HepG2 (cell line): ENCODE results near the gene XXYLT1. TPM values are rescaled to one million over a fixed set of nuclear protein-coding genes. Genes with fewer than 3 reads are reported as not detected.

ENCODE experiments used
- ATF4 ChIP-seq, 2 experiments: fragments of 450-650 bp in 1 of 2; sonication (generic) in 1 of 2; formaldehyde crosslinking; IDR thresholded peaks; 2 replicates each; pipeline versions ENCODE4 v1.5.0 to v1.8.0; 2020 to 2022; ENCODE audit warnings: mild to moderate bottlenecking in 1 of 2, missing genetic modification reagents in 1 of 2
- ATM ChIP-seq: fragments of 450-650 bp; IDR thresholded peaks from 2 replicates; pipeline ENCODE4 v1.7.1; 2017; ENCODE audit warnings: mild to moderate bottlenecking, borderline replicate concordance
- CBX5 ChIP-seq: sonication (generic); formaldehyde crosslinking; IDR thresholded peaks from 2 replicates; pipeline ENCODE4 v1.4.0; 2020; ENCODE audit warnings: missing genetic modification reagents, borderline replicate concordance
- CENPT ChIP-seq: sonication (generic); formaldehyde crosslinking; IDR thresholded peaks from 2 replicates; pipeline ENCODE4 v1.8.0; 2022; ENCODE audit warnings: low read depth, mild to moderate bottlenecking, moderate library complexity, missing genetic modification reagents
- HDAC6 ChIP-seq: fragments of 200-600 bp; sonication (generic); IDR thresholded peaks from 2 replicates; pipeline ENCODE4 v1.7.0; 2017; ENCODE audit warnings: mild to moderate bottlenecking, antibody characterized with exemption, low read length, low read depth
- HHEX ChIP-seq: IDR thresholded peaks from 2 replicates; pipeline ENCODE4 v1.6.1; 2016; ENCODE audit warnings: control low read depth
- HNF1B ChIP-seq: sonication (generic); formaldehyde crosslinking; IDR thresholded peaks from 2 replicates; pipeline ENCODE4 v1.5.1; 2020; ENCODE audit warnings: mild to moderate bottlenecking, moderate library complexity, missing genetic modification reagents
- HOXA9 ChIP-seq: sonication (generic); formaldehyde crosslinking; IDR thresholded peaks from 2 replicates; pipeline ENCODE4 v1.8.1; 2022; ENCODE audit warnings: missing genetic modification reagents, mild to moderate bottlenecking, moderate library complexity, borderline replicate concordance
- IKZF4 ChIP-seq: sonication (generic); formaldehyde crosslinking; IDR thresholded peaks from 2 replicates; pipeline ENCODE4 v1.5.1; 2020; ENCODE audit warnings: borderline replicate concordance, mild to moderate bottlenecking, low read depth, missing genetic modification reagents; ENCODE audit errors: not compliant biosample characterization
- MTA1 ChIP-seq: sonication (generic); formaldehyde crosslinking; IDR thresholded peaks from 2 replicates; pipeline ENCODE4 v1.4.0; 2020; ENCODE audit warnings: missing genetic modification reagents, mild to moderate bottlenecking, borderline replicate concordance
- RBM22 ChIP-seq: fragments of 200-400 bp; formaldehyde crosslinking; optimal IDR thresholded peaks from 2 replicates; pipeline ENCODE3; 2017; ENCODE audit warnings: mild to moderate bottlenecking, low read length, moderate library complexity
- SOX5 ChIP-seq: IDR thresholded peaks from 2 replicates; pipeline ENCODE4 v1.6.1; 2016; ENCODE audit warnings: borderline replicate concordance
- SRSF1 ChIP-seq: fragments of 200-400 bp; formaldehyde crosslinking; optimal IDR thresholded peaks from 2 replicates; pipeline ENCODE3; 2017; ENCODE audit warnings: mild to moderate bottlenecking, low read depth, low read length, moderate library complexity
- THRA ChIP-seq: sonication (generic); formaldehyde crosslinking; IDR thresholded peaks from 2 replicates; pipeline ENCODE4 v1.4.0; 2020; ENCODE audit warnings: missing genetic modification reagents, borderline replicate concordance
- ZBTB7B ChIP-seq: sonication (generic); formaldehyde crosslinking; IDR thresholded peaks from 2 replicates; pipeline ENCODE4 v1.4.0; 2020; ENCODE audit warnings: missing genetic modification reagents
- ZFP62 ChIP-seq: sonication (generic); formaldehyde crosslinking; IDR thresholded peaks from 2 replicates; pipeline ENCODE4 v1.4.0; 2020; ENCODE audit warnings: missing genetic modification reagents
- ZNF12 ChIP-seq: sonication (generic); formaldehyde crosslinking; IDR thresholded peaks from 2 replicates; pipeline ENCODE4 v1.5.0; 2020; ENCODE audit warnings: missing genetic modification reagents
- ZNF136 ChIP-seq: sonication (generic); formaldehyde crosslinking; IDR thresholded peaks from 2 replicates; pipeline ENCODE4 v1.8.1; 2022; ENCODE audit warnings: low read depth, mild to moderate bottlenecking, moderate library complexity, missing genetic modification reagents
- ZNF275 ChIP-seq: sonication (generic); formaldehyde crosslinking; IDR thresholded peaks from 2 replicates; pipeline ENCODE4 v1.8.0; 2022; ENCODE audit warnings: missing genetic modification reagents, mild to moderate bottlenecking, inconsistent platforms, borderline replicate concordance
- ZNF33B ChIP-seq: sonication (generic); formaldehyde crosslinking; IDR thresholded peaks from 2 replicates; pipeline ENCODE4 v1.5.1; 2020; ENCODE audit warnings: mild to moderate bottlenecking, missing genetic modification reagents
- ZNF343 ChIP-seq: sonication (generic); formaldehyde crosslinking; IDR thresholded peaks from 2 replicates; pipeline ENCODE4 v1.4.0; 2020; ENCODE audit warnings: mild to moderate bottlenecking, missing genetic modification reagents
- ZNF441 ChIP-seq: sonication (generic); formaldehyde crosslinking; IDR thresholded peaks from 2 replicates; pipeline ENCODE4 v1.7.0; 2021; ENCODE audit warnings: missing genetic modification reagents, borderline replicate concordance
- ZNF652 ChIP-seq: IDR thresholded peaks from 2 replicates; pipeline ENCODE4 v1.6.1; 2016; ENCODE audit warnings: low read depth, borderline replicate concordance
- ZNF816 ChIP-seq: sonication (generic); formaldehyde crosslinking; IDR thresholded peaks from 2 replicates; pipeline ENCODE4 v1.8.0; 2022; ENCODE audit warnings: missing genetic modification reagents, mild to moderate bottlenecking, borderline replicate concordance
- ZSCAN12 ChIP-seq: sonication (generic); formaldehyde crosslinking; IDR thresholded peaks from 2 replicates; pipeline ENCODE4 v1.9.0; 2021; ENCODE audit warnings: mild to moderate bottlenecking, missing genetic modification reagents
- polyA plus RNA-seq, 8 experiments: library from polyadenylated mRNA; depleted of rRNA in 3 of 8; stranded (reverse) in 7 of 8; unstranded in 1 of 8; fragments of >200 nt; fragmentation: Illumina TruSeq in 4 of 8; extraction: Trizol in 4 of 8; gene quantifications; 2 replicates each; pipeline versions ENCODE4 v1.2.1 to v1.2.3, GENCODE V29; 2011 to 2016; ENCODE audit warnings: low read depth in 4 of 8, missing spikeins in 1 of 8, mixed read lengths in 1 of 8; ENCODE audit not compliant: insufficient read depth in 1 of 8
- total RNA-seq, 5 experiments: library from RNA; depleted of rRNA; stranded (reverse); fragments of >200 nt; fragmentation: Illumina TruSeq; extraction: Trizol; gene quantifications; 2 replicates each; pipeline ENCODE4 v1.2.3, GENCODE V29; 2016; ENCODE audit warnings: low read depth in 1 of 5

Gene XXYLT1
- total and polyA plus RNA-seq, 2 of the 13 experiments (the other 11 are each of a cell fraction or from before 2014, with no cell fraction given): 17.7 to 19.0 TPM

GRCh38 chr3:195198426-195199346 lies 72.3 kb downstream of the XXYLT1 start (continued):
- TF ChIP-seq ZNF652 (CRISPR knock-in tag) (no peak), SOX5 (CRISPR knock-in tag) (peak; percentile 86), SRSF1 (no peak), ZNF12 (no peak), THRA (CRISPR knock-in tag) (peak; percentile 81; the same call in 1 of the 2 replicates), HNF1B (CRISPR knock-in tag) (peak; percentile 84), ZNF275 (CRISPR knock-in tag) (no peak), IKZF4 (CRISPR knock-in tag) (no peak), ATF4 (CRISPR knock-in tag; IDR thresholded peaks at IDR 0.05) (peak in 1 of 2 experiments; percentile 75; a peak in 2 of 4 replicates), ZBTB7B (CRISPR knock-in tag) (peak; percentile 53; the same call in 1 of the 2 replicates), HHEX (CRISPR knock-in tag) (0 out of 2 replicates have a peak, but pooled peaks have one; percentile 13), ZNF343 (CRISPR knock-in tag) (no peak), CBX5 (CRISPR knock-in tag) (no peak), ATM (no peak), ZNF33B (CRISPR knock-in tag) (no peak), ZNF136 (CRISPR knock-in tag) (no peak), ZNF816 (CRISPR knock-in tag) (no peak; the same call in 1 of the 2 replicates), CENPT (CRISPR knock-in tag) (no peak), ZNF441 (CRISPR knock-in tag) (no peak), RBM22 (no peak), ZSCAN12 (no peak), HOXA9 (CRISPR knock-in tag) (peak; percentile 72; the same call in 1 of the 2 replicates), MTA1 (CRISPR knock-in tag) (no peak), HDAC6 (no peak), ZFP62 (no peak)
